HG03521 (cell line): Measurements from ENCODE around the gene FYB1.

Experiments used
- ATAC-seq: cut with Tn5 transposase; IDR thresholded peaks from one replicate; pipeline ENCODE4 v1.9.1; 2021; ENCODE audit warnings: mild to moderate bottlenecking, moderate library complexity; ENCODE audit not compliant: unreplicated experiment

The FYB1 gene

GRCh38 chr5:39131210-39132127 lies 87.9 kb downstream of the FYB1 start:
- no peak for ATAC-seq

GRCh38 chr5:39130716-39131115 lies 88.6 kb downstream of the FYB1 start:
- ATAC-seq: no peak

DNA sequence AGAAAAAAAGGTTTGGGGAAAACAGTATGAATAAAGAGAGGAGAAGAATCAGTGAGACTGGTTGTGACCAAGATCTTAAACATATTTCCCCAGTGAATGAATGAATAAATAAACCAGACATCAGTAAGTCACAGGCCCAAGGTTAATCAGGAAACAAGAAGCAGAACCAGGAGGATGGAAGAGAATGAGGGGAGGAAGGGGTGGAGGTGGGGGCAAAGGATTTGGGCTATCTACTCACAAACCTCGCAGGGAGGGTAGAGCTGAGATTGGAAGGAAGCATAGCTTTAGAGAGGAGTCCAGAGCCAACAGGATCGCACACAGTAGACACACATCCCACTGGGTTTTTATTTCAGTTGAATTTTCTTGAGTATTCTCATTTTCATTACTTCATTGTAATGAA lies 97.4 kb downstream of the FYB1 start:
- ATAC-seq: no peak

GRCh38 chr5:39121315-39121714 lies 98.0 kb downstream of the FYB1 start:
- no peak for ATAC-seq

- ATAC-seq: no peak
Observed at GRCh38 chr5:39120052-39120420, 99.3 kb downstream of the FYB1 start.

- no peak for ATAC-seq
Observed at GRCh38 chr5:39119404-39120051, 99.8 kb downstream of the FYB1 start.

DNA sequence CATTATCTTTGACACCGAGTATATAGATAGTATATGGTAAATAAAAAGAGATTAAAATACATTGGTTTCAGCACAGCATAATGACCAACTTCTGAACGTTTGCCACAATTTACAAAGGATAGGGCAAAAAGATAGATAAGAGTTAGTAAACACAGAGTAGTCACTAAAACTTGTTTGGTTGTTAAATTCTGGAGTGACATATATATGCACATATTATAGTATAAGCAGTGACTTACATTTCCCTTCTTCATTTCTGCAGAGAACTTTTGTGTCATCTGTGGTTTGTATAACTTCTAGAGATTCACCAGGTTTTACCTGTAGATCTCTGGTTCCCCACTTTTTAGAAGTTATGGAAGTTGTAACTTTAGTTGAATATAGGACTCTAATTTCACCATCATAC lies 100.7 kb downstream of the FYB1 start:
- ATAC-seq: no peak

- ATAC-seq: no peak
Observed at GRCh38 chr5:39117401-39117800, 102.0 kb downstream of the FYB1 start.

- ATAC-seq: no peak
Observed at GRCh38 chr5:39116344-39117170, 102.8 kb downstream of the FYB1 start.

DNA sequence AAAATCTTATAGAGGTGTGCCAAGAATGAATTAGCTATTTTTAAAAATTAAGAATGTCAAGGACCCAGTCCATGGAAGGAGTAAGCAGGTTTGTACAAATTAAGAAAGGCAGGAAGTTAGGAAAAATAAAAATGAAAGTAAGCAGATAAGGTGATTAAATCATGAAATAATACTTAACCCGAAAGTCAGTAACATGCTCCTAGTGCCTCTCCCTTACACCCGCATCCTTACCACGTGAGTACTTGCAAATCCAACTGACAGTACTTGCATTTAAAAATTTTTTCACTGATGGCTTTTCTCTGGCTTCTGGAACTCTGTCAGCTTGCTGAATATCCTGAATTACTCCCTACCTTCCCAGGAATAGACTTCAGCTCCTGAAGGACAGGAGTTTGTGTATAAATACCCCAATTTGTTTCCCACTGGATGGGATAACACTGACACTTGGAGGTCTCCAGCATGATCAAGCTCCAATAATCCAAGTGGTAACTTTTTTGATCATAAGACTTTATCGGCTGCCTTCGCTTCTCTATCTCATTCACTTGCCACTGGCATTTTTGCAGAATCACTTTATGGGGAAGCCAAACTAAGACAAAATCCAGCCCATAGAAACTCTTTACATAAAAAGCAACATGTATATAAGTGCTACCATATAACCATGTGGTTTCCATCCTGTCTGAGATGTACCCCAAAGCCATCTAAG lies 103.6 kb downstream of the FYB1 start:
- no peak for ATAC-seq

GRCh38 chr5:39114155-39114554 lies 105.2 kb downstream of the FYB1 start:
- no peak for ATAC-seq

DNA sequence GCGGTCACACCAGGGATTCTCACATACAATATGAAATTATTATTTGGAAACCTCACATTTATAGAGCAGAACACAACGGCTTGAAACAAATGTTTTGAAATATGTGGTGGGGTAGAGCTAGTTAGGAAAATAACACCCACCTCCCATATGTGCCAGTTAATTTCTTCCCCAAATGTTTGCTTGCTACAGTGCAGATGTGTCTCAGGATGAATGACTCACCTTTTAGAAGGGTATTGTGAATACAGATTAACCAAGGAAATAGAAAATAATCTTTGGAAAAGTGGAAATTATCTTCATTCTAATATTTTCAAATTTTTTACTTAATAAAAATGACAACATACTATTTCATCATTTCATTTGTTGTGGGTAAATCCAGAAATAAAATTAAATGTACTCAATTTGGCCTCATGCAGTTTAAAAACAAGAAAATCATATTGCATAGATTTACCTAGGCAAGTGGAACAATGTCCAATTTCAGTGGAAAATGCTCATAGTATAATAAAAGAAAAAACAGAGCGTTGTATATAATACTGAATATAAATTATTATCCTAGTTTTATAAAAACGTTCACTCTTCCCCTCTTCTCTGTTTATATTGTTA lies 105.9 kb downstream of the FYB1 start:
- no peak for ATAC-seq

DNA sequence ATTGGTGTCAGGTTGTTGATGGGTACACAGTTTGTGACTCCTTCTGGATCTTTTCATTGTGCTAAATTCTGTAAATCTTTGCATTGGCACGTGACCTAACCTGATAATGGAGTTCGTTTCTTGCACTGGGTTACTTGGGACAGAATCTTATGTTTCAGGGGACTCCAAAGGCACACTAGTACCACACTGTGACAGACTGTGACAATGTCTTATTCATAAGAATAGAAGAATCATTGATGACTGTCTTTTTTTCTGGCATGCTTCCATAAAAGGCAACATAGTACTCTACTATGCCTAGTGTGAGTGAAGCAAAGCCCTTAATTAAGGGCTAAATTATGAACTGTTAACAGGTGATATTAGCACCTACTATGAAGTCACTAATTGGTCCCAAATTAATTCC lies 109.8 kb downstream of the FYB1 start:
- ATAC-seq: no peak

DNA sequence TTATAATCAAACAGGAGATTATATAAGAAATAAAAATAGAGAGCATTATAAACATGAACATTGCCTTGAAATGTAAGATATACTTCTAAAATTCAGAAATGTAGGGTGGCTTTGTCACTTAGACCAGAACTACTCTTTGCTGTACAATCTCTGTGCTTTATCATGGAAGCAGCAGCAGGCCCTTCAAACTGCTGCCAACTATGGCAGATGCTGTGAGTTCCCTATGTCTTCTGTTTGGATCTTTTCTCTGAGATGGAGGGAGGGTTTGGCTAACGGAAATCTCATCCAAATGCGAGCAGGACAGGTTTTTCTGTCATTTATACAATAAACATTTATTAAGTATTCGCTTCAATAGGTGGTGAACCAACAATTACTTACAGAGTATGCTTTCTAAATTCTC lies 110.4 kb downstream of the FYB1 start:
- no peak for ATAC-seq

DNA sequence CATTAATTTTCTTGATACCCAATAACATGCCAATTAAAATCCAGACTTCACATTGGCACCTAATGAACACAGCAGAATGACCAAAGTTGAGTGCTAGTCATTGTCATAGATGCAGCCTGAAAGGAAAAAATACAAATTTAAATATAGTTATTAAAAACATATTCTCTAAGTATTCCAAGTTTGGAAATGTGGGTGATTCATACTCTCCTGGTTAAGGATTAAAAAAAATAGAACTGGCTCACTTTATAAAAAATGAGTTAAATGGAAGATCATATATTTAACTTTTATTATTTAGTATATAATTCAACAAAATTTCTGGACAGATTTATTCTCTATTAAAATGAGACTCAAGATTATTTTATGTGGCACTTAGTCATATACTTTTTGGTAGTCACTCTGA lies 112.0 kb downstream of the FYB1 start:
- no peak for ATAC-seq

GRCh38 chr5:39106322-39106721 lies 113.0 kb downstream of the FYB1 start:
- no peak for ATAC-seq

DNA sequence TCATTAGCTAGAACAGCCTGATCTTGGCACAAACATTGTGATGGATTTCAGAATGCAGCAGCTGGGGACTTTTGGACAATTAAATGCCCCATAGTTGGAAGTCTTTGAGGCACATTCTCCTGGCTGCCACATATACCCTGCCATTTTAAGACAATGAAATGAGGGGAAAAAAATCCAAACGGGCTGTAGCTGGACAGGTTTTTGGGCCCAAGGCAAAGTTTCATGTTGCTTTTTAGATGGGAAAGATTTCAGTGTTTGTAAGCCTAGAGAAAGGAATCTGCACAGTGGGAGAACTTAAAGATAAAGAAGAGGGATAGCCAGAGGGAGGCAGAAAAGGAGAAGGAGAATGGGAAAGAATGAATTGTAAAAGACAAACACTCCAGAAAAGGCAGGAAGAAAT lies 115.1 kb downstream of the FYB1 start:
- no peak for ATAC-seq

DNA sequence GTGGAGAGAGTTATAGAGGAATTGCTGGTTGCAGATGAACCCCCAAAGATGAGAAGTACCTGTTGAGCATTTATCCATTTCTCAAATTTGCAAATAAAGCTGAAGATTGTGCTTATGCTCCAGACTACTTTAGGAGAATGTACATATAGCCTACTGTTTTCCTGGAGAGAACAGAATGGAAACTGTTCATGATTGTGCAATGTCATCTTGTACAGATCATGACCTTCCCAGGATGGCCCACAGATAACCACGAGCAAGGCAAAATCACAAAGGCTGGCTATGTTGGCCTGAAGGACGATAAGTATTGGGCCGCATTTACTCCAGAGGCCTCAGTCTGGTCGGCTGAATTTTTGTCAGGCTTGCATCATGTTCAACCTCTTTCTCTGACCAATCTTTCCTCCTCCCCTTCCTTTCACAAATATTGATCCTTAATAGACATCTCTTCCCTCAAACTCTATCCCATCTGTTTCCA lies 116.6 kb downstream of the FYB1 start:
- ATAC-seq: no peak

DNA sequence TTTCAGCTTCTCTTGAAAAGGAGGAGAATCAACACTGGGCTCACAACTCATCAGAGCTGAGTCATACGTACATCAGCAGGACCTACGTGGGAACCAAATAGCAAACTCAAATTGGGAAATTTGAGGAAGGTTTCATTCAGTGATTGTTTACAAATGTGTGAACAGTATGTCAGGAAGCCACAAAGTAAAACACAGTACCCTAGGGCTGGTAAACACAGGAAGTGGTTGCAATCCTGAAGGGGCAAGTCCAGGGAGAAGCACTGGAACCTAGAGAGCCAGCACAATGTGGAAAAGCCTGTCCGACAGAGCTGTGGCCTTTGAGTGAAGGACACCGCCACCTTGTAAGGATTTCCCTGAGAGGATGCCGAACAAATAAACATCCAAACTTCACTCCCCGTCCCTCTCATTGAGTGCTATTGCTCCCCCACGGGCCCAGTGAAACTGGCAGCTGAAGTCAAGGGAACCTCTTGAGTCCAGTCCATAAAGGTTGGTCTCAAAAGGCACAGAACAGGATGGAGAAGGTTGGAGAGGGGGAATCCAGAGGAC lies 118.4 kb downstream of the FYB1 start:
- ATAC-seq: no peak

DNA sequence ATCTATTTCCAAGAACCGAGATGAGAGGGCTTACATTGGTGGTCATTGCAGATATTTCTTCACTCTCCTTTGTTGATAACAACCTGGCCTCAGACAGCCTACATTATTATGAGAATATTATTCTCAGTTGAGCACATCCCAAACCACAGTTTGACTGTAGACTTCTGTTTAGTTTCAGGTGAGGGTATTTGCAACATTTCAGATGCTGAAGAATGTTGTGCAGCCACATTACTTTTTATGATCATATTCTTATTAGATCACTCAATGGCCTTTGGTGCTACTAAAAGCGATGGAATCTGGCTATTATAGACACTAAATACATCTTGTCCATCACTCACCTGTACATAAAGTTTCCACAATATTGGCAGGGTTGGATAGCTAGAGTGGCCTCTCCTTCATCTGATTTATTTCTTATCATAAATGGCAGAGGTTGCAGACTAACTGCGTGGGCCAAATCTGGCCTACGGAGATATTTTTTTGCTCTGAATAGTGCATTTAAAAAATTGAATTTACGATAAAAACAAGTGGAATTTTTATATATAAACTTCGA lies 119.0 kb downstream of the FYB1 start:
- ATAC-seq: no peak
